Activated T-cell treated with anti-CD3 and anti-CD28 coated beads, Interleukin-2, amount 50 U/mL, for 48 hours (primary cell): ENCODE data around the gene MAP7D1.
"Not testable (repeated sequence)": the region's sequence is repeated elsewhere in the genome, so short reads cannot be mapped to it uniquely, and the experiment has no call there.

ENCODE experiments used
- DNase-seq, 2 experiments: peaks; one replicate each; pipeline ENCODE4 v3.0.0-alpha.2; 2020

Gene MAP7D1

GRCh38 chr1:36154765-36155407, 1.1 kb upstream of the MAP7D1 start:
- no peak for DNase-seq

GRCh38 chr1:36156329-36157114, 562 bp downstream of the MAP7D1 start:
- DNase-seq, result peak; percentile 79 to 80

- DNase-seq, result peak; percentile 35 to 49
Measured at GRCh38 chr1:36157115-36157903, 1.3 kb downstream of the MAP7D1 start.

- peak; percentile 43 to 46 for DNase-seq
Measured at GRCh38 chr1:36157973-36158826, 2.2 kb downstream of the MAP7D1 start.

- not testable (repeated sequence) for DNase-seq
Measured at GRCh38 chr1:36158827-36159252, 2.9 kb downstream of the MAP7D1 start.

- DNase-seq, result peak; percentile 32 to 50
Measured at GRCh38 chr1:36159614-36160387, 3.8 kb downstream of the MAP7D1 start.

GRCh38 chr1:36160388-36160948, 4.5 kb downstream of the MAP7D1 start:
- peak in 1 of 2 experiments; percentile 31 for DNase-seq

- DNase-seq, result peak; percentile 82 to 85
Measured at GRCh38 chr1:36160949-36161485, 5.1 kb downstream of the MAP7D1 start.

- DNase-seq, result peak; percentile 74 to 75
Measured at GRCh38 chr1:36161641-36162531, 5.9 kb downstream of the MAP7D1 start.

GRCh38 chr1:36162680-36163239, 6.8 kb downstream of the MAP7D1 start:
- no peak for DNase-seq

GRCh38 chr1:36163426-36163825, 7.5 kb downstream of the MAP7D1 start:
- DNase-seq, result no peak

- DNase-seq, result no peak
Measured at GRCh38 chr1:36164361-36164760, 8.4 kb downstream of the MAP7D1 start.

- no peak for DNase-seq
Measured at GRCh38 chr1:36165145-36165544, 9.2 kb downstream of the MAP7D1 start.

- DNase-seq, result no peak
Measured at GRCh38 chr1:36166136-36166535, 10.2 kb downstream of the MAP7D1 start.

- DNase-seq, result no peak
Measured at GRCh38 chr1:36166938-36167905, 11.3 kb downstream of the MAP7D1 start.

- DNase-seq, result no peak
Measured at GRCh38 chr1:36168514-36168913, 12.6 kb downstream of the MAP7D1 start.

GRCh38 chr1:36170643-36171412, 14.9 kb downstream of the MAP7D1 start:
- DNase-seq, result no peak
